Measurements from ENCODE around the gene EPB41L1.
A peak's percentile ranks its signal among the peaks of the same experiment; 100 is the strongest.

The EPB41L1 gene

DNA sequence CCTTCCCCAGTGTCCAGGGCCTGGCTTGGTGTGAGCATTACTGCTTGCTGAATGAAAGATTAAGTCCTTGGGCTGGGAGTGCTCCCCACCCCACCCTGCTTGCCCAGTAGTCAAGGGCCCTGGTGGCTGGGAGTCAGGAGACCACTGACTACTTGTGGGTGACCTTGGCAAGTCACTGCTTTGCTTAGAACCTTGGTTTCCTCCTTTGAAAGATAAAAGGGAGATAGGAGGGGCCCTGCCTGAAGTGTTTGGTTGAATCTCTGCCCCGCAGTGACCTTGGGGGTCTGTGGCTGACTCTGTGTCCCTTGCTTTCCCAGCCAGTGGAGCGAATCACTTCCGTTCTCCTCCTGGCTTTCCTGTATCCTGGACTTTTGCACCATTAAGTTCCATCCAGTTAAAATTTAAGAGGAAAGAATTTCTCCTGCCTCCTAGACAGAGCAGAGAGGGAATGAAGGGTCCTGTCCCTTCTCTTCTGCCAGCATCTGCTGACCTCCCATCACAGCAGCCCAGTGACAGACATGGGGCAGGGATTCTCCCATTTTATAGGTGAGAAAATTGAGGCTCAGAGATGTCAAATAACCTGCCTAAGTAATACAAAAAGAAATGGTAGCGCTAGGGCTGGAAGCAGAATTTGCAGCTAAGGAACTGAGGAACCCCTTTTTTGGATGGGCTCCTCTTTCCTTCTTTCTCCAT is 3.5 kb upstream of the EPB41L1 start:
- Mint-ChIP-seq H3K9me3 (no peaks in the 10 kb centered on the region), H3K4me1 (peaks cover 50% of the 10 kb centered on the region), H3K36me3 (ENCODE audit: low read depth) (no peaks in the 10 kb centered on the region), H3K27me3 (ENCODE audit: low read depth, poor library complexity) (peaks cover 10% of the 10 kb centered on the region), H3K27ac (peak overlapping the region; percentile 19), H3K4me3 (no peak overlapping the region)
- TF ChIP-seq CTCF (IDR thresholded peaks at IDR 0.05): no peak
- no peak for DNase-seq

DNA sequence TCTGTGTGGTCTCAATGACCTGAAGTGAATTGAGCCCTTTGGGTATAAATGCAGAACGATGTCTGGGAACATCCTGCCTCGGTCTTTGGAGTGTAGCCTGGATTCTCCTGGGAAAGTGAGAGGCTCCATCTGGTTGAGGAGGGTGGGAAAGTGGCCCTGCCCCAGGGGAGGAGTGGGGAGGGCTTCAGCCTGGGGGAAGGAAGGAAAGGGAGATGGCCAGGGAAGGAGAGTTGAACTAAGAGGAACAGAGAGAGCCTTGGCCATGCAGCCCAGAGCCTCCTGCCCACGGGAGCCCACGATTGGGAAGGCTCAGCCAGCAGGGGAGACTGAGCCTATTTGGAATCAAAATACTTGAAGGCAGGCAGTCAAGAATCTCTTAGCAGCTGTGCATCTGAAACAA is 2.3 kb upstream of the EPB41L1 start:
- Mint-ChIP-seq H3K27me3 (ENCODE audit: low read depth, poor library complexity) (peaks cover 14% of the 10 kb centered on the region), H3K9me3 (no peaks in the 10 kb centered on the region), H3K36me3 (ENCODE audit: low read depth) (no peaks in the 10 kb centered on the region), H3K4me3 (peak overlapping the region; percentile 52), H3K27ac (peak overlapping the region; percentile 68), H3K4me1 (peaks cover 52% of the 10 kb centered on the region)
- TF ChIP-seq CTCF (IDR thresholded peaks at IDR 0.05): no peak
- no peak for DNase-seq

GRCh38 chr20:36153204-36153603 is 1.3 kb upstream of the EPB41L1 start:
- Mint-ChIP-seq H3K36me3 (ENCODE audit: low read depth) (no peaks in the 10 kb centered on the region), H3K4me3 (peak overlapping the region; percentile 74), H3K4me1 (peaks cover 51% of the 10 kb centered on the region), H3K9me3 (no peaks in the 10 kb centered on the region), H3K27me3 (ENCODE audit: low read depth, poor library complexity) (peaks cover 9% of the 10 kb centered on the region), H3K27ac (no peak overlapping the region)
- DNase-seq: no peak
- no peak for TF ChIP-seq CTCF (IDR thresholded peaks at IDR 0.05)

- Mint-ChIP-seq H3K9me3 (no peaks in the 10 kb centered on the region), H3K4me1 (peaks cover 47% of the 10 kb centered on the region), H3K27me3 (ENCODE audit: low read depth, poor library complexity) (peaks cover 4% of the 10 kb centered on the region), H3K36me3 (ENCODE audit: low read depth) (no peaks in the 10 kb centered on the region), H3K4me3 (peak overlapping the region; percentile 74), H3K27ac (no peak overlapping the region)
- peak; percentile 88 for DNase-seq
- TF ChIP-seq CTCF (IDR thresholded peaks at IDR 0.05): no peak
Observed at GRCh38 chr20:36153736-36154699, 522 bp upstream of the EPB41L1 start.

DNA sequence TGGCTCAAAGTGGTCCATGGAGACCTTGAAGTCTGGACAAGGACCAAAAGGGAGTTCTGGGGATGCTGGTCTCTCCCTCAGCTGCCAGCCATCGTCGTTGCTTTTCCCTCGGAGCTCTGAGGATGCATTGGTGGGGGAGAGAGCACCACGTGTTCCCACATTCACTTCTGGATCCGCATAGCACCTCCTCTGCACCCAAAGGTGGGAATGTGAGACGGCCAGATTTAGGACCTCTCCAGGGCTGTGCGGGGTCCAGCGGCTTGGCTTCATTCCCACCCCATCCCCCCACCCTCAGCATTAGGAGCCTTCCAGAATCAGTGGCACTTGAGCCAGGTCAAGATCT is 1.1 kb downstream of the EPB41L1 start:
- no peaks in the 10 kb centered on the region for H3K9me3 Mint-ChIP-seq
- peak overlapping the region; percentile 85 for H3K4me3 Mint-ChIP-seq
- peaks cover 8% of the 10 kb centered on the region for H3K27me3 Mint-ChIP-seq (ENCODE audit: low read depth, poor library complexity)
- H3K27ac Mint-ChIP-seq: no peak overlapping the region
- TF ChIP-seq CTCF (IDR thresholded peaks at IDR 0.05): no peak
- peaks cover 44% of the 10 kb centered on the region for H3K4me1 Mint-ChIP-seq
- no peak for DNase-seq
- no peaks in the 10 kb centered on the region for H3K36me3 Mint-ChIP-seq (ENCODE audit: low read depth)

Measured in nephron progenitor cell (in vitro differentiated cells).